Measurements from ENCODE around the gene RAD1. TPM values are rescaled to one million over a fixed set of nuclear protein-coding genes. Genes with fewer than 3 reads are reported as not detected.

The RAD1 gene
- polyA plus RNA-seq, 3 donors, result 8.5 to 9.6 (median 9.4) TPM

DNA sequence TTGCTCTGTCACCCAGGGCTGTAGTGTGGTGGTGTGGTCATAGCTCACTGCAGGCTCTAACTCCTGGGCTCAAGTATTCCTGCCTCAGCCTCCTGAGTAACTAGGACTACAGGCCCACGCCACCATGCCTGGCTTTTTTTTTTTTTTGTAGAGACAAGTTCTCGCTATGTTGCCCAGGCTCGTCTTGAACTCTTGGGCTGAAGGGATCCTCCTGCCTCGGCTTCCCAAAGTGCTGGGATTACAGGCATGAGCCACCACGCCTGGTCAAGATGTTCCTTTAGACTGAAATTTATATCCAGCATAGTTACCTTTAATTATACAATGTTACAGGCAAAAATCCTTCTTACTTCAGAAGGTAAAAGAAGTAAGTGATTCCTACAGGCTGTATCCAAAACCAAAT, 12.5 kb upstream of the RAD1 start:
- Histone ChIP-seq H3K9ac (ENCODE audit: insufficient read depth, low read length, poor library complexity, severe bottlenecking) (no peak overlapping the region), H3K36me3 (replicated peaks in 1 of 2; ENCODE audit: control insufficient read depth in 1 of 2, insufficient read depth in 2 of 2, low read length in 2 of 2) (peaks cover 34 to 42% of the 10 kb centered on the region in 2 donors), H3K27ac (ENCODE audit: low read depth in 1 of 2, low read length in 2 of 2) (no peak overlapping the region), H3K79me2 (ENCODE audit: insufficient read depth, low read length) (peaks cover 28% of the 10 kb centered on the region), H3K4me3 (replicated peaks in 1 of 3; ENCODE audit: low read depth in 2 of 3, low read length in 3 of 3) (no peak overlapping the region), H3K9me3 (replicated peaks in 1 of 2; ENCODE audit: control insufficient read depth in 1 of 2, insufficient read depth in 1 of 2, low read length in 2 of 2) (no peaks in the 10 kb centered on the region), H3K4me1 (ENCODE audit: control insufficient read depth in 1 of 2, insufficient read depth in 2 of 2, low read length in 2 of 2) (peaks cover 16 to 21% of the 10 kb centered on the region in 2 donors), H3K4me2 (replicated peaks; ENCODE audit: extremely low read depth, low read length, poor library complexity, severe bottlenecking) (no peak overlapping the region), H3K27me3 (ENCODE audit: control insufficient read depth in 2 of 2, insufficient read depth in 2 of 2, low read length in 2 of 2) (no peaks in the 10 kb centered on the region), H2AFZ (ENCODE audit: insufficient read depth, low read depth, low read length, poor library complexity, severe bottlenecking) (no peak overlapping the region), H4K20me1 (ENCODE audit: insufficient read depth, low read length) (no peaks in the 10 kb centered on the region)
- WGBS (ENCODE audit: insufficient coverage), result 86% methylated on average over 1 of the region's 5 CpGs
- Mint-ChIP-seq H3K27me3 (ENCODE audit: low read depth in 3 of 3) (peaks cover 0 to 2% (median 0%) of the 10 kb centered on the region in 3 donors), H3K4me3 (no peak overlapping the region), H3K36me3 (peaks cover 32 to 36% of the 10 kb centered on the region in 2 donors), H3K9me3 (no peaks in the 10 kb centered on the region), H3K4me1 (peaks cover 19% of the 10 kb centered on the region), H3K27ac (no peak overlapping the region)
- intact Hi-C loops (cut with micrococcal nuclease), result loop anchor here in 1 of 2 donors (10.0 kb wide), 1 partner anchor 1483 kb away; the partner anchor contains the start of gene TARS1
- TF ChIP-seq, protein P1, sequence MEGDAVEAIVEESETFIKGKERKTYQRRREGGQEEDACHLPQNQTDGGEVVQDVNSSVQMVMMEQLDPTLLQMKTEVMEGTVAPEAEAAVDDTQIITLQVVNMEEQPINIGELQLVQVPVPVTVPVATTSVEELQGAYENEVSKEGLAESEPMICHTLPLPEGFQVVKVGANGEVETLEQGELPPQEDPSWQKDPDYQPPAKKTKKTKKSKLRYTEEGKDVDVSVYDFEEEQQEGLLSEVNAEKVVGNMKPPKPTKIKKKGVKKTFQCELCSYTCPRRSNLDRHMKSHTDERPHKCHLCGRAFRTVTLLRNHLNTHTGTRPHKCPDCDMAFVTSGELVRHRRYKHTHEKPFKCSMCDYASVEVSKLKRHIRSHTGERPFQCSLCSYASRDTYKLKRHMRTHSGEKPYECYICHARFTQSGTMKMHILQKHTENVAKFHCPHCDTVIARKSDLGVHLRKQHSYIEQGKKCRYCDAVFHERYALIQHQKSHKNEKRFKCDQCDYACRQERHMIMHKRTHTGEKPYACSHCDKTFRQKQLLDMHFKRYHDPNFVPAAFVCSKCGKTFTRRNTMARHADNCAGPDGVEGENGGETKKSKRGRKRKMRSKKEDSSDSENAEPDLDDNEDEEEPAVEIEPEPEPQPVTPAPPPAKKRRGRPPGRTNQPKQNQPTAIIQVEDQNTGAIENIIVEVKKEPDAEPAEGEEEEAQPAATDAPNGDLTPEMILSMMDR (IDR thresholded peaks at IDR 0.05), result no peak
- no peak for DNase-seq

DNA sequence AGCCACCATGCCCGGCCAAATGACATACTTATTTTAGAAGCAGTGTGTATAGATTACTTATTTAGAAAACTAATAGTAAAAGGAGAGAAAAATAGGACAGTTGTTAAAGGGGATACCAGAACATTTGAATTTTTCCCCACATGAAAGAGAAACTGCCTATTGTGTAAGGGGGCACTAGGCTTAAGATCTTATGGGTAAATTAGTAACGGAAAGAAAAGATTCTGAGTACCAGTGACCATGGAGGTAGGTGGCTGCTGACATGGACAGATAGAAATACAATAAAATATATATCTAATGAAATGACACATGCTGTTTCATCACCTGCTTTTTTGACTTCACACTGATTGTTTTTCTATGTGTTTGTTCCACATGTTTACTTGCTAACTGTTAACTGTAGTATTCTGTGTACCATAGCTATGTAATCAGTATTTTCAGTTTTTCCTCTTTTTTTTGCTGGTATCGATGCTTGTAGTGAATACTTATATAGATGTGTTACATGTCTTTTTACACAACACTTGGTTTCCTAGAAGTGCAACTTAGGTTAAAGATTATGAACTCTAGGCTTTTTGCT, 11.1 kb upstream of the RAD1 start:
- H3K9ac ChIP-seq (ENCODE audit: insufficient read depth, low read length, poor library complexity, severe bottlenecking), result no peak overlapping the region
- H3K27ac ChIP-seq (ENCODE audit: low read depth in 1 of 2, low read length in 2 of 2), result no peak overlapping the region
- DNase-seq, result no peak
- H3K27me3 ChIP-seq (ENCODE audit: control insufficient read depth in 2 of 2, insufficient read depth in 2 of 2, low read length in 2 of 2), result no peaks in the 10 kb centered on the region
- H3K9me3 ChIP-seq (replicated peaks in 1 of 2; ENCODE audit: control insufficient read depth in 1 of 2, insufficient read depth in 1 of 2, low read length in 2 of 2), result no peaks in the 10 kb centered on the region
- Mint-ChIP-seq H3K4me3 (no peak overlapping the region), H3K27me3 (ENCODE audit: low read depth in 3 of 3) (peaks cover 0 to 2% (median 0%) of the 10 kb centered on the region in 3 donors), H3K36me3 (peaks cover 39 to 48% of the 10 kb centered on the region in 2 donors), H3K4me1 (peaks cover 17% of the 10 kb centered on the region), H3K9me3 (no peaks in the 10 kb centered on the region), H3K27ac (peak overlapping the region in 2 of 7 donors; percentile 30 to 37)
- intact Hi-C loops (cut with micrococcal nuclease), result loop anchor here in 1 of 2 donors (10.0 kb wide), 1 partner anchor 1482 kb away; the partner anchor contains the start of gene TARS1
- TF ChIP-seq, protein P1 (IDR thresholded peaks at IDR 0.05), result no peak
- no peak overlapping the region for H3K4me2 ChIP-seq (replicated peaks; ENCODE audit: extremely low read depth, low read length, poor library complexity, severe bottlenecking)
- H3K4me1 ChIP-seq (ENCODE audit: control insufficient read depth in 1 of 2, insufficient read depth in 2 of 2, low read length in 2 of 2), result peaks cover 16 to 20% of the 10 kb centered on the region in 2 donors
- no CpG with 5 or more reads among the region's 3 CpGs for WGBS (ENCODE audit: insufficient coverage)
- peaks cover 47 to 56% of the 10 kb centered on the region in 2 donors for H3K36me3 ChIP-seq (replicated peaks in 1 of 2; ENCODE audit: control insufficient read depth in 1 of 2, insufficient read depth in 2 of 2, low read length in 2 of 2)
- H3K79me2 ChIP-seq (ENCODE audit: insufficient read depth, low read length), result peaks cover 14% of the 10 kb centered on the region
- H2AFZ ChIP-seq (ENCODE audit: insufficient read depth, low read depth, low read length, poor library complexity, severe bottlenecking), result no peak overlapping the region
- no peaks in the 10 kb centered on the region for H4K20me1 ChIP-seq (ENCODE audit: insufficient read depth, low read length)
- no peak overlapping the region for H3K4me3 ChIP-seq (replicated peaks in 1 of 3; ENCODE audit: low read depth in 2 of 3, low read length in 3 of 3)
